ENCODE data around the gene ONECUT3.

DNA sequence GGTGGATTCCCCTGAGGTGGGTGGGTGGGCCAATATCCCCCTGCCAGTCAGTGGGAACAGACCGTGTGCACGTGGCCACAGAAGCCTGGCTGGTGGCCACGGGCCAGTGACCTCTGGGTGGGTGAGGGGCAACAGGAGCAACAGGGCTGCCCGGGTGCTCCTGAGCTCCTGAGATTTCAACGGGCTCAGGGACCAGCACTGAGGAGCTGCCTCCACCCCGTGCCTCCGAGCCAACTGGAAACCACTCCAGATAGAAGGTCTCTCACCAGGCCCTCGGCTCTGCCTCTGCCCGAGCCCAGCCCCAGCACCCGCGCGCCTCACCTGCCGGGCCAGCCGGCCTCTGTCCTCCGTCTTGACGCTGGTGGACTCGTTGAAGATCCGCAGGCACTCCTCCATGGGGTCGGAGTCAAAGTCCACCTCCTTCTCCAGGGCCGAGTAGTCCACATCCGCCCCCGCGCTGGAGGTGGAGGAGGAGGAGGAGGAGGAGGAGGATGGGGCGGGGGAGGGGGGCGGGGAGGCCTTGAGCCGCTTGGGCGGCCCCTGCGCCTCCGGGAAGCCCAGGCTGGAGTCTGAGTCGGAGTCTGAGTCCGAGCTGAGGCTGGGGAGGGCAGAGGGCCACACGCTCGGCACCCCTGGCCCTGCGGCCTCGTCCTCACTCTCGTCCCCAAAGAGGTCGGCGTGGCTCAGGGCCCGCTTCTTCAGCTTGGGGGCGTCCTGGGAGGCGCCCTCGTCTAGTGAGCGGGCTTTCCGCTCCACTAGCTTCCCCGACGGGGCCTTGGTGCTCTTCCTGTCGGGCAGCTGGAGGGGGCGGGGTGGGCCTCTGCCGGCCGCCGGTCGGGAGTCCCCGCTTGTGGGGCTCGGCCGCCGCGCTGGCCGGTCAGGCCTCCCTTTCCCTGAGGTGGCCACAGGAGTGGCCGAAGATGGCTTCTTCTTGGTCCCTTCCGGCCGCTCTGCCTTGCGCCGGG, 73.5 kb downstream of the ONECUT3 start:
- TF ChIP-seq RBBP5 (IDR thresholded peaks at IDR 0.05; ENCODE audit: borderline replicate concordance, insufficient read depth, low read length, poor library complexity, severe bottlenecking) (peak; percentile 42), JUND (IDR thresholded peaks at IDR 0.05; ENCODE audit: borderline replicate concordance, low read depth, low read length) (no peak), JUND (tag; IDR thresholded peaks at IDR 0.05; ENCODE audit: borderline replicate concordance, low read depth, low read length) (no peak)
